Mesodermal cell (in vitro differentiated cells): ENCODE data around the gene IRF3.

Experiments used
- H3K27ac ChIP-seq: 2 replicates; pipeline ENCODE4 v1.7.0; 2013; ENCODE audit warnings: mild to moderate bottlenecking, low read depth, low read length, moderate library complexity; ENCODE audit not compliant: severe bottlenecking
- H3K36me3 ChIP-seq: 2 replicates; pipeline ENCODE4 v1.7.1; 2013; ENCODE audit warnings: mild to moderate bottlenecking, low read length, moderate library complexity; ENCODE audit not compliant: control insufficient read depth, insufficient read depth
- H3K4me1 ChIP-seq: one replicate; pipeline ENCODE4 v1.7.1; 2013; ENCODE audit warnings: mild to moderate bottlenecking, low read length; ENCODE audit not compliant: insufficient read depth, control insufficient read depth, poor library complexity, severe bottlenecking
- H3K4me3 ChIP-seq: 2 replicates; pipeline ENCODE4 v1.7.0; 2013; ENCODE audit warnings: low read length, control low read depth, mild to moderate bottlenecking; ENCODE audit not compliant: insufficient read depth, poor library complexity, severe bottlenecking; ENCODE audit errors: extremely low read depth
- H3K9me3 ChIP-seq: 2 replicates; pipeline ENCODE4 v1.7.1; 2013; ENCODE audit warnings: mild to moderate bottlenecking, low read length, moderate library complexity; ENCODE audit not compliant: control insufficient read depth
- WGBS, 2 experiments: methylation state at CpG; one replicate each; pipeline ENCODE4 v1.1.5; 2013; ENCODE audit warnings: missing lambda C conversion rate in 2 of 2; ENCODE audit not compliant: insufficient coverage in 2 of 2; 5-methylcytosine and 5-hydroxymethylcytosine counted together

IRF3 gene

GRCh38 chr19:49654581-49654980 is 11.1 kb downstream of the IRF3 start:
- Histone ChIP-seq H3K9me3 (peaks cover 3% of the 10 kb centered on the region), H3K4me1 (no peaks in the 10 kb centered on the region), H3K36me3 (peaks cover 85% of the 10 kb centered on the region), H3K4me3 (no peak overlapping the region), H3K27ac (no peak overlapping the region)
- 95 to 100% methylated on average over 5 to 10 of the region's 10 CpGs for WGBS, 2 experiments

- peaks cover 84% of the 10 kb centered on the region for H3K36me3 ChIP-seq
- WGBS, 2 experiments: 98 to 99% methylated on average over 9 to 13 of the region's 13 CpGs
- no peaks in the 10 kb centered on the region for H3K9me3 ChIP-seq
- no peak overlapping the region for H3K4me3 ChIP-seq
- no peaks in the 10 kb centered on the region for H3K4me1 ChIP-seq
- no peak overlapping the region for H3K27ac ChIP-seq
Measured at GRCh38 chr19:49653466-49653806, 12.2 kb downstream of the IRF3 start.

- WGBS, 2 experiments: 96 to 98% methylated on average over 43 to 56 of the region's 58 CpGs
- H3K36me3 ChIP-seq: peaks cover 85% of the 10 kb centered on the region
- H3K9me3 ChIP-seq: no peaks in the 10 kb centered on the region
Measured at GRCh38 chr19:49652551-49653465, 12.8 kb downstream of the IRF3 start.

GRCh38 chr19:49651820-49652550 is 13.7 kb downstream of the IRF3 start:
- no peak overlapping the region for H3K27ac ChIP-seq
- no peaks in the 10 kb centered on the region for H3K4me1 ChIP-seq
- H3K9me3 ChIP-seq: no peaks in the 10 kb centered on the region
- WGBS, 2 experiments: 97 to 99% methylated on average over 31 to 105 of the region's 110 CpGs
- H3K4me3 ChIP-seq: no peak overlapping the region
- peaks cover 87% of the 10 kb centered on the region for H3K36me3 ChIP-seq

More at GRCh38 chr19:49652551-49653465, 12.8 kb downstream of the IRF3 start:
- Histone ChIP-seq H3K27ac (no peak overlapping the region), H3K4me3 (no peak overlapping the region), H3K4me1 (no peaks in the 10 kb centered on the region)

GRCh38 chr19:49651029-49651819 is 14.4 kb downstream of the IRF3 start:
- WGBS, 2 experiments: 97% methylated on average over 60 to 64 of the region's 72 CpGs
- no peak overlapping the region for H3K4me3 ChIP-seq
- H3K9me3 ChIP-seq: no peaks in the 10 kb centered on the region
- H3K36me3 ChIP-seq: peaks cover 87% of the 10 kb centered on the region
- no peaks in the 10 kb centered on the region for H3K4me1 ChIP-seq
- H3K27ac ChIP-seq: no peak overlapping the region

- H3K9me3 ChIP-seq: no peaks in the 10 kb centered on the region
- WGBS, 2 experiments: 97% methylated on average over 13 to 14 of the region's 17 CpGs
- peaks cover 14% of the 10 kb centered on the region for H3K4me1 ChIP-seq
- H3K4me3 ChIP-seq: no peak overlapping the region
- H3K36me3 ChIP-seq: peaks cover 69% of the 10 kb centered on the region
- no peak overlapping the region for H3K27ac ChIP-seq
Measured at GRCh38 chr19:49646586-49646985, 19.1 kb downstream of the IRF3 start.

GRCh38 chr19:49645995-49646394 is 19.7 kb downstream of the IRF3 start:
- H3K36me3 ChIP-seq: peaks cover 65% of the 10 kb centered on the region
- H3K4me3 ChIP-seq: no peak overlapping the region
- no peaks in the 10 kb centered on the region for H3K9me3 ChIP-seq
- 97 to 98% methylated on average over 4 to 13 of the region's 13 CpGs for WGBS, 2 experiments
- peaks cover 14% of the 10 kb centered on the region for H3K4me1 ChIP-seq
- no peak overlapping the region for H3K27ac ChIP-seq

GRCh38 chr19:49645592-49645991 is 20.1 kb downstream of the IRF3 start:
- Histone ChIP-seq H3K27ac (no peak overlapping the region), H3K36me3 (peaks cover 64% of the 10 kb centered on the region), H3K9me3 (no peaks in the 10 kb centered on the region), H3K4me3 (no peak overlapping the region), H3K4me1 (peaks cover 18% of the 10 kb centered on the region)
- 98 to 99% methylated on average over 8 to 10 of the region's 11 CpGs for WGBS, 2 experiments

- Histone ChIP-seq H3K4me3 (peak overlapping the region; percentile 99), H3K4me1 (peaks cover 26% of the 10 kb centered on the region)
Measured at GRCh38 chr19:49643466-49643865, 22.2 kb downstream of the IRF3 start.

GRCh38 chr19:49642492-49643035 is 23.1 kb downstream of the IRF3 start:
- 9 to 10% methylated on average over 5 of the region's 5 CpGs for WGBS, 2 experiments
- H3K27ac ChIP-seq: peak overlapping the region; percentile 100

More at GRCh38 chr19:49643466-49643865, 22.2 kb downstream of the IRF3 start:
- Histone ChIP-seq H3K9me3 (no peaks in the 10 kb centered on the region), H3K36me3 (peaks cover 44% of the 10 kb centered on the region), H3K27ac (no peak overlapping the region)
- 97 to 100% methylated on average over 2 of the region's 2 CpGs for WGBS, 2 experiments

More at GRCh38 chr19:49642492-49643035, 23.1 kb downstream of the IRF3 start:
- peaks cover 33% of the 10 kb centered on the region for H3K4me1 ChIP-seq
- peak overlapping the region; percentile 99 for H3K4me3 ChIP-seq
- peaks cover 35% of the 10 kb centered on the region for H3K36me3 ChIP-seq
- no peaks in the 10 kb centered on the region for H3K9me3 ChIP-seq
